Inflammatory macrophage treated with lipopolysaccharide for 1 hour (primary cell): ENCODE measurements around the gene ZNF358.

Experiments
- DNase-seq, 2 donors: peaks; one replicate each; pipeline ENCODE4 v3.0.0-alpha.2; 2020 to 2022

Gene ZNF358

DNA sequence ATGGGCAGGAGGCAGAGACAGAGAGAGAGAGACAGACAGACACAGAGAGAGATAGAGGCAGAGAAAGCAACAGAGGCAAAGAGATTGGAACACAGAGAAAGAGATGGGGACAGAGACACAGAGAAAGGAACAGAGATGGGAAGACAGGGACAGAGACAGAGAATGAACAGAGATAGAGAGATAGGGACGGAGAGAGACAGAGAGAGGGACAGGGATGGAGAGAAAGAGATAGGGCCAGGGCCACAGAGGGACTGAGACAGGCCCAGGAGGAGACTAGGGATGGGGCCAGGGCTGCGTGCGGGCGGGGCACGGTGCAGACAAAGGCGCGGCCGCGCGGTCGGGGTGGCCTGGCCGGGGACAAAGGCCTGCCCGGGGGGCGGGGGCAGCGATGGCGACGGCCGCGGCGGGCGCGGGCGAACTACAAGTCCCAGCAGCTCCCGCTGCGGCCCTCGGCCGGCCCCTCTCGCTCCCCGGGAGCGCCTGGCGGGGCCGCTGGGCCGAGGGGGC is at the start of gene ZNF358:
Gene ZNF358 (plus strand): TSS at position 459 of the 507 bp plus-strand sequence. CDS start 3,140 bp downstream, outside the sequence.
- DNase-seq, result no peak

GRCh38 chr19:7467009-7467989 is 48.6 kb upstream of the ZNF358 start:
- DNase-seq, result no peak

DNA sequence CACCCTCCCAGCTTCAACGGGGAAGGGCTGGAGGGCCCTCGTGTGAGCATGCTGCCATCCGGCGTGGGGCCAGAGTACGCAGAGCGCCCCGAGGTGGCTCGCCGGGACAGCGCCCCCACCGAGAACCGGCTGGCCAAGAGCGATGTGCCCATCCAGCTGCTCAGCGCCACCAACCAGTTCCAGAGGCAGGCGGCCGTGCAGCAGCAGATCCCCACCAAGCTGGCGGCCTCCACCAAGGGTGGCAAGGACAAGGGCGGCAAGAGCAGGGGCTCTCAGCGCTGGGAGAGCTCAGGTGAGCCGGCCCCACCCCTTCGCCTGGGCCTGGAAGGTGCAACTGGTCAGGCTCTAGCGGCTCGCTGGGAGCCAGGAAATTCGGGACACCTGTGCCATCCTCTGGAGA is 47.1 kb upstream of the ZNF358 start:
- no peak for DNase-seq

DNA sequence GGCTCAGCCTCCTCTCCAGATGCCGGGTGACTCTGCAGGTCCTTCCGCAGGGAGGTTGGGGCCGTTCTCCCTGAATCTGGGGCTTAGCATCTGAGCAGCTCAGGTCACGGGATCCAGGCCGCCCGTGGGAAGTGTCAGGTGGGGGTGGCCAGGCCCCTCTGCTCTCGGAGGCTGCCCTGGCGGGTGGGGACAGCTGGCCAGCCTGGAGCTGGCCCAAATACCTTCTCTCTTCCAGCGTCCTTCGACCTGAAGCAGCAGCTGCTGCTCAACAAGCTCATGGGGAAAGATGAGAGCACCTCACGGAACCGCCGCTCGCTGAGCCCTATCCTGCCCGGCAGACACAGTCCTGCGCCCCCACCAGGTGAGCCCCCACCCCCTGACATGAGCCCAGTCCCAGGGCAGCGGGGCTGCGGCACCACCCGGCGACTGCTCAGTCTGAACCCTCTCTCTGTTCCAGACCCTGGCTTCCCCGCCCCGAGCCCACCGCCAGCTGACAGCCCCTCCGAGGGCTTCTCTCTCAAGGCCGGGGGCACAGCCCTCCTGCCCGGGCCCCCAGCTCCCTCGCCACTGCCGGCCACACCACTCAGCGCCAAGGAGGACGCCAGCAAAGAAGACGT is 46.1 kb upstream of the ZNF358 start:
- DNase-seq, result no peak

- no peak for DNase-seq
These were observed 45.2 kb upstream of the ZNF358 start for GRCh38 chr19:7470540-7471305.

- DNase-seq, result peak in 1 of 2 donors; percentile 22
These were observed 43.9 kb upstream of the ZNF358 start for GRCh38 chr19:7471696-7472615.

GRCh38 chr19:7475665-7476064 is 40.2 kb upstream of the ZNF358 start:
- no peak for DNase-seq

- no peak for DNase-seq
These were observed 39.7 kb upstream of the ZNF358 start for GRCh38 chr19:7476241-7476640.

GRCh38 chr19:7476777-7477494 is 39.0 kb upstream of the ZNF358 start:
- no peak for DNase-seq

- DNase-seq, result no peak
These were observed 38.1 kb upstream of the ZNF358 start for GRCh38 chr19:7477758-7478157.

DNA sequence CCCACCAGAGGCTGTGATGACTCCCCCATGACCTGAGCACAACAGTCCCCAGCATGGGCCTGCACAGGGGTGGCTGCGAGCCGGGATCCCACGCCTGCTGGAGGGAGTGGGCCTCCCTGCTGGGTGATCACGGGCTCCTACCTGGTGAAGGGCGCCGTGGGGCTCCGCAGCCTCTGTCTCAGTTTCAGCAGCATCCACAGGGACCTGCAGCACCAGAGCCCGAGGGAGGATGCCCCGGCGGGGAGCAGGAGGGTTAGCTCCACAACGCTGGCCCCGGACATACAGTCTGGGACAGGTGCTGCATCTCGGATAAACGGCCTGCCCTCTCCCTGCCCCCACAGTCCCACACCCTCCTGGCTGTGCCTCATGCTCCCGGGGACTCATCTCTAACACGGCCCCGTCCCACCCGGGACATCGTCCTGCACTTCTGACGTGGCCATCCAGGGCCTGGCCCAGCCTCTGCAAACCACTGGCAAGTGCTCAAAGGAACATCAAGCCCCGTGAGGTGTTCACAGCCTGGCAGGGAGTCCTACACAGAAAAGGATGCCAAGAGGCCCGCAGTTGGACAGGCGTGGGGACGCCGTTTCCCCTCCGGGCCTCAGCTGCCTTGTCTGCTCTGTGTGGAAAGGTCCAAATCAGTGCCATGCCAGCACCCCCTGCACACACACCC is 37.6 kb upstream of the ZNF358 start:
- DNase-seq, result no peak

- DNase-seq, result no peak
These were observed 37.1 kb upstream of the ZNF358 start for GRCh38 chr19:7478843-7479227.

DNA sequence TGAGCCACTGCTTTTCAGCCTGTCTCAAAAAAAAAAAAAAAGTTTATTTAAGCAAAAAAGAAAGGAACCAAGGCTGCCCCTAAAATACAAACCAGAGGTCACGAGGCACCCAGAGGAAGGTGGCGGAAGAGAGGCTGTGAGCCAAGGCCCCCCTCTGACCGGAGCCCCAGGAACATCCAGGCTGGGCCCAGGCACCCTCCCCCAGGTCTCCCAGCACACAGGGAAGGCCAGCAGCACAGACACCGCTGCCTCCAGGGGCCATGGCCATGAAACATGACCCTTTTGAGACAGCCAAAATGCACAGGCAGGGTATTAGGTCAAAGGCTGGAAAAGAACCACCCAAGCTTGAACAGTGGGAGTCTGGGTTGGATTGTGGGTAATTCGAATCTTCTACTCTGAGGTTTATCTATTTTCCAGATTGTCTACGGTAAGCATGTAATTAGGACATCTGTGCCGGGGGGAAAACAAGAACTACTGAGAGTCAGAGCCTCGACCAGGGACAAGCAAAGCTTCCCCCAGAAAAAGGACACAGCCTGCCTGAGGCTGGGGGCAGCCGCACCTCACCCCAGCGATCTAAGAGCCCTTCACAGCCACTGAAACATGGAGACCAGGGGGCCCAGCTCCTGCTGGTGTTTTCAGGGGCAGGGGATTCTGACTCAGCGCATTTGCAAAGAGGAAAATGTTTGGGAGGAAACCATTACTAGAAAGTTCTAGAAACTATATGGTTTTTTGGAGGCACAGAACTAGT is 35.5 kb upstream of the ZNF358 start:
- DNase-seq, result no peak

DNA sequence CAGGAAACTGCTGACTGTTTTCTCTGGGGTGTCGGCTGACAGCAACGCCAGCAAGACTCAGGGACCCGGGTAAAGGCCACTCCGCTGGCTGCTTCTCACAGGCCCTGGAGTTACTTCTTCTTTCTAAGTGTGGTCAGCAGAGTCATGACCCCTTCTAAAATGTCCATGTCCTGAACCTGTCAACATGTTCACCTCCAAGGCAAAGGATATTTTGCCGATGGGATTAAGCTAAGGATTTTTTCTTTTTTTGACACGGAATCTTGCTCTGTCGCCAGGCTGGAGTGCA is 35.0 kb upstream of the ZNF358 start:
- peak; percentile 39 to 40 for DNase-seq

- no peak for DNase-seq
These were observed 33.1 kb upstream of the ZNF358 start for GRCh38 chr19:7482584-7483439.

DNA sequence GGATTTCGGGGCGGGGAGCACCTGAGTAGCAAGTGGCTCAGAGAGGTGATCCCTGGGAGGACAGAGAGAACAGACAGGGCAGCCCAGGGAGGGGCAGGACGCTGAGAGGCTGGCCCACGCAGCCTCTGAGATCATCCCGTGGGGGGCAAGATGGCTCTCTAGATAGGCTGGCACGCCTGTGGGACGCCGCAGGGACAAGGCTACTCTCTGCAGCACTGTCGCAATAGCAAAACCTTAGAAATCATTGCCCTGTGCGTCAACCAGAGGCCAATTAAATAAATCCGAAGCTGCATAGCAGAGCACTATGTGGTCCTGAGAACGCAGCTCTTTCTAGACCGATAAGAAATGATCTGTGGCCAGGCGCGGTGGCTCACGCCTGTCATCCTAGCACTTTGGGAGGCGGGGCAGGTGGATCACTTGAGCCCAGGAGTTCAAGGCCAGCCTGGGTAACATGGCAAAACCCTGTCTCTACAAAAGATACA is 32.1 kb upstream of the ZNF358 start:
- DNase-seq, result no peak

GRCh38 chr19:7486923-7487322 is 29.0 kb upstream of the ZNF358 start:
- no peak for DNase-seq

DNA sequence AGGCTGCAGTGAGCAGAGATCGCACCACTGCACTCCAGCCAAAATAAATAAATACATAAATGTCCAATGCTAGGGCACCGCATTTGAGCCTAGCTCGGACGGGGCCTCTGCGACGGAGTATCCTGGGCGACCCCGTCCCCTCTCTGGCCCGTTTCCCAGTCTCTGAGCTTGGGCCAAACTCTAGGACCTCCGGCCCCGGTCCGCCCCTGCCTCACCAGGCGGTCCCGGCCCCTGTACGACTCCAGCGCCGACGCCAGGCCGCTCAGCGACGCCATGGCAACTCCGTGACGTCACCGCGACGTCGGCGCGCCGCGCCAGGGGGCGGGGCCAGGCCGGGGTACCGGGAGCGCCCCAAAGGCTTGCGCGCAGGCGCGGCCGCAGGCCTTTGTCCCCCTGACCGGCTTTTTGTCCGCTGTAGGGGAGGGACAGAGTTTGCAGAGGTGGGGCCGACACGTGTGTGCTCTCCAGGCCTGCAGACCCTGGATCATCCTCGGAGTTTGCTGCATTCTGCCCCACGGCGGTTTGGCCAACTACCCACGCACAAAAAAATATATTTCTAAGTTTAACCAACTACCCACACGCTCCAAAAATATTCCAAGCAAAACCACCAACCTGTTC is 27.1 kb upstream of the ZNF358 start, which contains the start of gene PEX11G:
Gene PEX11G (minus strand): TSS at position 300 of the 618 bp plus-strand sequence. CDS start 25 bp downstream, at position 275.
- peak; percentile 76 to 93 for DNase-seq
